Natural killer cell (primary cell): ENCODE results near the gene NR1H2. TPM values are rescaled to one million over a fixed set of nuclear protein-coding genes. Genes with fewer than 3 reads are reported as not detected.

Source experiments
- ATAC-seq, 3 donors: fragments of 150-1000 bp in 2 of 3; fragments of 200-7000 bp in 1 of 3; cut with Tn5 transposase; 1 replicate in 1 of 3; 2 replicates in 2 of 3; pipeline ENCODE4 v1.10.0; 2021; ENCODE audit warnings: mild to moderate bottlenecking in 2 of 3, moderate library complexity in 2 of 3
- DNase-seq, 2 donors: peaks; one replicate each; pipeline versions ENCODE4 v3.0.0 to v3.0.0-alpha.2; 2013 to 2021; ENCODE audit warnings: mixed read lengths in 1 of 2
- H3K27ac ChIP-seq: one replicate; pipeline ENCODE4 v1.5.1; 2013; ENCODE audit warnings: mild to moderate bottlenecking, low read length
- H3K27me3 ChIP-seq: one replicate; pipeline ENCODE4 v1.6.1; 2013; ENCODE audit warnings: low read length; ENCODE audit not compliant: control insufficient read depth, insufficient read depth
- H3K36me3 ChIP-seq: one replicate; pipeline ENCODE4 v1.6.1; 2013; ENCODE audit warnings: low read length; ENCODE audit not compliant: control insufficient read depth, insufficient read depth
- H3K4me1 ChIP-seq: one replicate; pipeline ENCODE4 v1.6.1; 2013; ENCODE audit warnings: low read length; ENCODE audit not compliant: control insufficient read depth, insufficient read depth
- H3K4me3 ChIP-seq: one replicate; pipeline ENCODE4 v1.5.1; 2013; ENCODE audit warnings: low read length
- H3K9me3 ChIP-seq: one replicate; pipeline ENCODE4 v1.6.1; 2013; ENCODE audit warnings: low read length; ENCODE audit not compliant: control insufficient read depth, insufficient read depth
- H3K27ac Mint-ChIP-seq, 2 donors: one replicate each; pipeline ENCODE4 v1.8.0; 2022; ENCODE audit warnings: mild to moderate bottlenecking in 2 of 2, mixed read lengths in 2 of 2, moderate library complexity in 1 of 2
- H3K27me3 Mint-ChIP-seq, 2 donors: one replicate each; pipeline ENCODE4 v1.8.0; 2022; ENCODE audit warnings: low read depth in 2 of 2, mixed read lengths in 2 of 2
- H3K36me3 Mint-ChIP-seq: one replicate; pipeline ENCODE4 v1.8.0; 2022; ENCODE audit warnings: mixed read lengths
- H3K4me1 Mint-ChIP-seq, 2 donors: one replicate each; pipeline ENCODE4 v1.8.0; 2022; ENCODE audit warnings: mixed read lengths in 2 of 2
- H3K4me3 Mint-ChIP-seq: one replicate; pipeline ENCODE4 v1.8.0; 2022; ENCODE audit warnings: mild to moderate bottlenecking, moderate library complexity, mixed read lengths
- H3K9me3 Mint-ChIP-seq, 2 donors: one replicate each; pipeline ENCODE4 v1.8.0; 2022; ENCODE audit warnings: mixed read lengths in 2 of 2
- CTCF ChIP-seq: fragments of 200-600 bp; IDR thresholded peaks from one replicate; pipeline ENCODE4 v1.8.0; 2022; ENCODE audit warnings: antibody characterized with exemption
- WGBS: methylation state at CpG from one replicate; pipeline ENCODE4 v1.1.7; 2013; ENCODE audit warnings: missing lambda C conversion rate; ENCODE audit not compliant: insufficient coverage; 5-methylcytosine and 5-hydroxymethylcytosine counted together
- intact Hi-C: fragments of 100-400 bp; cut with micrococcal nuclease; formaldehyde crosslinking; loops from one replicate; pipeline ENCODE4 v1.14.2; 2022
- total RNA-seq, 4 donors: library from RNA; stranded (reverse); fragments of 120-200 nt in 1 of 4; gene quantifications; one replicate each; pipeline versions ENCODE4 v1.2.3 to v1.2.4, GENCODE V29; 2013 to 2022

Gene NR1H2
- total RNA-seq, 3 donors from 2014 or later (not counting 1 experiment from before 2014, with no cell fraction given): 185 to 217 (median 211) TPM

- peaks cover 27 to 38% of the 10 kb centered on the region in 2 donors for H3K4me1 Mint-ChIP-seq
- H3K27me3 ChIP-seq: no peaks in the 10 kb centered on the region
- H3K4me3 Mint-ChIP-seq: peak within 1 kb of the TSS; percentile 98
- peaks cover 32% of the 10 kb centered on the region for H3K36me3 ChIP-seq
- peak within 1 kb of the TSS; percentile 64 for H3K4me3 ChIP-seq
- peak within 1 kb of the TSS; percentile 94 to 97 for H3K27ac Mint-ChIP-seq
- DNase-seq (peak; percentile 98 to 100), ATAC-seq (peak; percentile 88 to 98 (median 94))
- intact Hi-C loops: loop anchor here (1.0 kb wide), 1 partner anchor 8 kb away; the partner anchor contains the start of gene NR1H2
- H3K27me3 Mint-ChIP-seq: no peaks in the 10 kb centered on the region
- H3K36me3 Mint-ChIP-seq: no peaks in the 10 kb centered on the region
- peak within 1 kb of the TSS; percentile 78 for H3K27ac ChIP-seq
- no peaks in the 10 kb centered on the region for H3K9me3 Mint-ChIP-seq
- H3K9me3 ChIP-seq: no peaks in the 10 kb centered on the region
- under 1% methylated on average over 78 of the region's 78 CpGs for WGBS
- H3K4me1 ChIP-seq: peaks cover 21% of the 10 kb centered on the region
- TF ChIP-seq CTCF: no peak
Measured at GRCh38 chr19:50383852-50384684, 7.8 kb downstream of the NR1H2 start, which contains the start of gene POLD1. POLD1 (plus strand) TSS chr19:50384347; CDS start chr19:50398852, 14,505 bp downstream.

GRCh38 chr19:50384685-50385535 lies 8.7 kb downstream of the NR1H2 start:
- Histone ChIP-seq H3K27me3 (no peaks in the 10 kb centered on the region), H3K9me3 (no peaks in the 10 kb centered on the region), H3K27ac (peak overlapping the region; percentile 77), H3K36me3 (peaks cover 24% of the 10 kb centered on the region), H3K4me3 (peak overlapping the region; percentile 64), H3K4me1 (peaks cover 21% of the 10 kb centered on the region)
- ATAC-seq: no peak
- WGBS: 26% methylated on average over 26 of the region's 26 CpGs
- no peaks in the 10 kb centered on the region for H3K36me3 Mint-ChIP-seq
- H3K27ac Mint-ChIP-seq: peak overlapping the region; percentile 94 to 97
- peaks cover 23 to 29% of the 10 kb centered on the region in 2 donors for H3K4me1 Mint-ChIP-seq
- peak overlapping the region; percentile 98 for H3K4me3 Mint-ChIP-seq
- H3K27me3 Mint-ChIP-seq: no peaks in the 10 kb centered on the region
- no peaks in the 10 kb centered on the region for H3K9me3 Mint-ChIP-seq
- TF ChIP-seq CTCF: no peak
- DNase-seq: no peak
- intact Hi-C loops: loop anchor here (1.0 kb wide), 1 partner anchor 9 kb away; the partner anchor contains the start of gene NR1H2

GRCh38 chr19:50387176-50387867 lies 11.1 kb downstream of the NR1H2 start:
- no peaks in the 10 kb centered on the region for H3K9me3 Mint-ChIP-seq
- Histone ChIP-seq H3K27me3 (no peaks in the 10 kb centered on the region), H3K27ac (no peak overlapping the region), H3K4me1 (peaks cover 21% of the 10 kb centered on the region), H3K9me3 (no peaks in the 10 kb centered on the region), H3K36me3 (peaks cover 3% of the 10 kb centered on the region), H3K4me3 (no peak overlapping the region)
- no peaks in the 10 kb centered on the region for H3K27me3 Mint-ChIP-seq
- intact Hi-C loops: no loop called here
- peaks cover 23 to 28% of the 10 kb centered on the region in 2 donors for H3K4me1 Mint-ChIP-seq
- TF ChIP-seq CTCF: no peak
- DNase-seq (no peak), ATAC-seq (no peak)
- H3K4me3 Mint-ChIP-seq: peak overlapping the region; percentile 45
- no peaks in the 10 kb centered on the region for H3K36me3 Mint-ChIP-seq
- WGBS: 82% methylated on average over 19 of the region's 21 CpGs
- H3K27ac Mint-ChIP-seq: peak overlapping the region; percentile 23 to 61
